Neural cell (in vitro differentiated cells): ENCODE data around the gene OBI1.

Experiments used
- TAF1 ChIP-seq: IDR thresholded peaks from 2 replicates; pipeline ENCODE4 v1.6.1; 2012; ENCODE audit warnings: low read depth
- TF ChIP-seq, protein P1 (sequence below): fragments of 450-650 bp; IDR thresholded peaks from 2 replicates; pipeline ENCODE4 v1.5.1; 2014; ENCODE audit warnings: antibody characterized with exemption, mild to moderate bottlenecking, moderate library complexity; ENCODE audit not compliant: poor library complexity, severe bottlenecking

DNA sequence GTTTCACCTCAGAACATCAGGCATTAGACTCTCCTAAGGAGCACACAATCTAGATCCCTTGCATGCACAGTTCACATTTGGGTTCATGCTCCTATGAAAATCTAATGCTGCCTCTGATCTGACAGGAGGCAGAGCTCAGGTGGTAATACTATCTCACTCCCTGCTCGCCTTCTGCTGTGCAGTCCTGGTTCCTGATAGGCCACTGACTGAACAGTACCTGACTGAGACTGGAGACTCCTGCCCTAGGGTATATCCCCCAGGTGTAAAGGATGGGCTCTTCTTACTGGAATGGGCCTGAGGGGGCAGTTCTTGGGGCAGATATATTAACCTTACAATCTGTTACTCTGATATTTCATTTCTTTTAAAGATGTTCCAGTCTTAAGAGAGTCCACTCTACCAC is 6.3 kb downstream of the OBI1 start:
- TF ChIP-seq, protein P1, sequence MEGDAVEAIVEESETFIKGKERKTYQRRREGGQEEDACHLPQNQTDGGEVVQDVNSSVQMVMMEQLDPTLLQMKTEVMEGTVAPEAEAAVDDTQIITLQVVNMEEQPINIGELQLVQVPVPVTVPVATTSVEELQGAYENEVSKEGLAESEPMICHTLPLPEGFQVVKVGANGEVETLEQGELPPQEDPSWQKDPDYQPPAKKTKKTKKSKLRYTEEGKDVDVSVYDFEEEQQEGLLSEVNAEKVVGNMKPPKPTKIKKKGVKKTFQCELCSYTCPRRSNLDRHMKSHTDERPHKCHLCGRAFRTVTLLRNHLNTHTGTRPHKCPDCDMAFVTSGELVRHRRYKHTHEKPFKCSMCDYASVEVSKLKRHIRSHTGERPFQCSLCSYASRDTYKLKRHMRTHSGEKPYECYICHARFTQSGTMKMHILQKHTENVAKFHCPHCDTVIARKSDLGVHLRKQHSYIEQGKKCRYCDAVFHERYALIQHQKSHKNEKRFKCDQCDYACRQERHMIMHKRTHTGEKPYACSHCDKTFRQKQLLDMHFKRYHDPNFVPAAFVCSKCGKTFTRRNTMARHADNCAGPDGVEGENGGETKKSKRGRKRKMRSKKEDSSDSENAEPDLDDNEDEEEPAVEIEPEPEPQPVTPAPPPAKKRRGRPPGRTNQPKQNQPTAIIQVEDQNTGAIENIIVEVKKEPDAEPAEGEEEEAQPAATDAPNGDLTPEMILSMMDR: no peak
- no peak for TF ChIP-seq TAF1
